ENCODE data around the gene ATP6V1E1.

ATP6V1E1 gene

GRCh38 chr22:17598318-17598717 is 30.2 kb downstream of the ATP6V1E1 start:
- no peak for DNase-seq (ENCODE audit: low read depth, low spot score)
- no peak for TF ChIP-seq CTCF (IDR thresholded peaks at IDR 0.05; ENCODE audit: low read depth, low read length)
- in situ Hi-C loops (cut with HindIII; ENCODE audit: low sequenced_read_pairs), result no loop called here
- no peak overlapping the region for H3K4me3 ChIP-seq (ENCODE audit: low read depth, low read length)

GRCh38 chr22:17597217-17597616 is 31.3 kb downstream of the ATP6V1E1 start:
- no peak for DNase-seq (ENCODE audit: low read depth, low spot score)
- in situ Hi-C loops (cut with HindIII; ENCODE audit: low sequenced_read_pairs), result no loop called here
- H3K4me3 ChIP-seq (ENCODE audit: low read depth, low read length), result no peak overlapping the region
- no peak for TF ChIP-seq CTCF (IDR thresholded peaks at IDR 0.05; ENCODE audit: low read depth, low read length)

GRCh38 chr22:17596226-17596625 is 32.3 kb downstream of the ATP6V1E1 start:
- DNase-seq (ENCODE audit: low read depth, low spot score), result no peak
- in situ Hi-C loops (cut with HindIII; ENCODE audit: low sequenced_read_pairs), result no loop called here
- TF ChIP-seq CTCF (IDR thresholded peaks at IDR 0.05; ENCODE audit: low read depth, low read length), result no peak
- no peak overlapping the region for H3K4me3 ChIP-seq (ENCODE audit: low read depth, low read length)

GRCh38 chr22:17592201-17592600 is 36.3 kb downstream of the ATP6V1E1 start:
- DNase-seq (ENCODE audit: low read depth, low spot score), result no peak
- in situ Hi-C loops (cut with HindIII; ENCODE audit: low sequenced_read_pairs), result no loop called here
- no peak for TF ChIP-seq CTCF (IDR thresholded peaks at IDR 0.05; ENCODE audit: low read depth, low read length)
- H3K4me3 ChIP-seq (ENCODE audit: low read depth, low read length), result no peak overlapping the region

GRCh38 chr22:17590586-17590985 is 38.0 kb downstream of the ATP6V1E1 start:
- TF ChIP-seq CTCF (IDR thresholded peaks at IDR 0.05; ENCODE audit: low read depth, low read length), result no peak
- in situ Hi-C loops (cut with HindIII; ENCODE audit: low sequenced_read_pairs), result no loop called here
- H3K4me3 ChIP-seq (ENCODE audit: low read depth, low read length), result no peak overlapping the region
- no peak for DNase-seq (ENCODE audit: low read depth, low spot score)

- no peak overlapping the region for H3K4me3 ChIP-seq (ENCODE audit: low read depth, low read length)
- no peak for TF ChIP-seq CTCF (IDR thresholded peaks at IDR 0.05; ENCODE audit: low read depth, low read length)
- in situ Hi-C loops (cut with HindIII; ENCODE audit: low sequenced_read_pairs), result no loop called here
- DNase-seq (ENCODE audit: low read depth, low spot score), result no peak
Measured at GRCh38 chr22:17589810-17590375, 38.7 kb downstream of the ATP6V1E1 start.

GRCh38 chr22:17588606-17589005 is 39.9 kb downstream of the ATP6V1E1 start:
- DNase-seq (ENCODE audit: low read depth, low spot score), result no peak
- in situ Hi-C loops (cut with HindIII; ENCODE audit: low sequenced_read_pairs), result no loop called here
- no peak overlapping the region for H3K4me3 ChIP-seq (ENCODE audit: low read depth, low read length)
- no peak for TF ChIP-seq CTCF (IDR thresholded peaks at IDR 0.05; ENCODE audit: low read depth, low read length)

Data from astrocyte of the spinal cord (primary cell).